ENCODE data around the gene ALS2CL.

ALS2CL gene

GRCh38 chr3:46668591-46668990 lies 24.9 kb downstream of the ALS2CL start:
- H3K27ac ChIP-seq (ENCODE audit: low read length): no peak overlapping the region
- H3K9ac ChIP-seq (ENCODE audit: low read length in 2 of 2): no peak overlapping the region
- peaks cover 10% of the 10 kb centered on the region for H3K4me1 ChIP-seq (ENCODE audit: control insufficient read depth, insufficient read depth, low read length)
- no peaks in the 10 kb centered on the region for H3K9me3 ChIP-seq (ENCODE audit: control insufficient read depth in 2 of 2, low read length in 2 of 2)
- H3K27me3 ChIP-seq (ENCODE audit: control insufficient read depth in 1 of 2, insufficient read depth in 2 of 2, low read length in 2 of 2): no peaks in the 10 kb centered on the region
- no peak overlapping the region for H3K4me3 ChIP-seq (ENCODE audit: low read length in 2 of 2)
- no peaks in the 10 kb centered on the region for H3K36me3 ChIP-seq (ENCODE audit: control insufficient read depth in 2 of 2, insufficient read depth in 2 of 2, low read length in 2 of 2)

GRCh38 chr3:46668116-46668515 lies 25.4 kb downstream of the ALS2CL start:
- Histone ChIP-seq H3K36me3 (ENCODE audit: control insufficient read depth in 2 of 2, insufficient read depth in 2 of 2, low read length in 2 of 2) (no peaks in the 10 kb centered on the region), H3K9ac (ENCODE audit: low read length in 2 of 2) (no peak overlapping the region), H3K27me3 (ENCODE audit: control insufficient read depth in 1 of 2, insufficient read depth in 2 of 2, low read length in 2 of 2) (no peaks in the 10 kb centered on the region), H3K4me3 (ENCODE audit: low read length in 2 of 2) (no peak overlapping the region), H3K4me1 (ENCODE audit: control insufficient read depth, insufficient read depth, low read length) (peaks cover 13% of the 10 kb centered on the region), H3K27ac (ENCODE audit: low read length) (no peak overlapping the region), H3K9me3 (ENCODE audit: control insufficient read depth in 2 of 2, low read length in 2 of 2) (no peaks in the 10 kb centered on the region)

GRCh38 chr3:46667657-46668056 lies 25.8 kb downstream of the ALS2CL start:
- Histone ChIP-seq H3K27ac (ENCODE audit: low read length) (no peak overlapping the region), H3K27me3 (ENCODE audit: control insufficient read depth in 1 of 2, insufficient read depth in 2 of 2, low read length in 2 of 2) (no peaks in the 10 kb centered on the region), H3K9me3 (ENCODE audit: control insufficient read depth in 2 of 2, low read length in 2 of 2) (no peaks in the 10 kb centered on the region), H3K4me3 (ENCODE audit: low read length in 2 of 2) (no peak overlapping the region), H3K9ac (ENCODE audit: low read length in 2 of 2) (no peak overlapping the region), H3K4me1 (ENCODE audit: control insufficient read depth, insufficient read depth, low read length) (peaks cover 13% of the 10 kb centered on the region), H3K36me3 (ENCODE audit: control insufficient read depth in 2 of 2, insufficient read depth in 2 of 2, low read length in 2 of 2) (no peaks in the 10 kb centered on the region)

GRCh38 chr3:46667061-46667621 lies 26.3 kb downstream of the ALS2CL start:
- Histone ChIP-seq H3K9ac (ENCODE audit: low read length in 2 of 2) (no peak overlapping the region), H3K4me1 (ENCODE audit: control insufficient read depth, insufficient read depth, low read length) (peaks cover 13% of the 10 kb centered on the region), H3K36me3 (ENCODE audit: control insufficient read depth in 2 of 2, insufficient read depth in 2 of 2, low read length in 2 of 2) (no peaks in the 10 kb centered on the region), H3K27me3 (ENCODE audit: control insufficient read depth in 1 of 2, insufficient read depth in 2 of 2, low read length in 2 of 2) (no peaks in the 10 kb centered on the region), H3K4me3 (ENCODE audit: low read length in 2 of 2) (no peak overlapping the region), H3K27ac (ENCODE audit: low read length) (no peak overlapping the region), H3K9me3 (ENCODE audit: control insufficient read depth in 2 of 2, low read length in 2 of 2) (no peaks in the 10 kb centered on the region)

GRCh38 chr3:46666453-46666845 lies 27.0 kb downstream of the ALS2CL start:
- Histone ChIP-seq H3K9ac (ENCODE audit: low read length in 2 of 2) (no peak overlapping the region), H3K4me1 (ENCODE audit: control insufficient read depth, insufficient read depth, low read length) (peaks cover 13% of the 10 kb centered on the region), H3K9me3 (ENCODE audit: control insufficient read depth in 2 of 2, low read length in 2 of 2) (no peaks in the 10 kb centered on the region), H3K4me3 (ENCODE audit: low read length in 2 of 2) (no peak overlapping the region), H3K27ac (ENCODE audit: low read length) (no peak overlapping the region), H3K27me3 (ENCODE audit: control insufficient read depth in 1 of 2, insufficient read depth in 2 of 2, low read length in 2 of 2) (no peaks in the 10 kb centered on the region), H3K36me3 (ENCODE audit: control insufficient read depth in 2 of 2, insufficient read depth in 2 of 2, low read length in 2 of 2) (no peaks in the 10 kb centered on the region)

- H3K4me1 ChIP-seq (ENCODE audit: control insufficient read depth, insufficient read depth, low read length): peaks cover 13% of the 10 kb centered on the region
- no peak overlapping the region for H3K4me3 ChIP-seq (ENCODE audit: low read length in 2 of 2)
- peaks cover under 1 to 3% of the 10 kb centered on the region in 2 donors for H3K27me3 ChIP-seq (ENCODE audit: control insufficient read depth in 1 of 2, insufficient read depth in 2 of 2, low read length in 2 of 2)
- no peak overlapping the region for H3K27ac ChIP-seq (ENCODE audit: low read length)
- no peak overlapping the region for H3K9ac ChIP-seq (ENCODE audit: low read length in 2 of 2)
- no peaks in the 10 kb centered on the region for H3K9me3 ChIP-seq (ENCODE audit: control insufficient read depth in 2 of 2, low read length in 2 of 2)
- no peaks in the 10 kb centered on the region for H3K36me3 ChIP-seq (ENCODE audit: control insufficient read depth in 2 of 2, insufficient read depth in 2 of 2, low read length in 2 of 2)
Observed at GRCh38 chr3:46665763-46666452, 27.6 kb downstream of the ALS2CL start.

GRCh38 chr3:46664971-46665762 lies 28.3 kb downstream of the ALS2CL start:
- Histone ChIP-seq H3K27me3 (ENCODE audit: control insufficient read depth in 1 of 2, insufficient read depth in 2 of 2, low read length in 2 of 2) (peaks cover 2 to 6% of the 10 kb centered on the region in 2 donors), H3K27ac (ENCODE audit: low read length) (no peak overlapping the region), H3K9me3 (ENCODE audit: control insufficient read depth in 2 of 2, low read length in 2 of 2) (no peaks in the 10 kb centered on the region), H3K4me1 (ENCODE audit: control insufficient read depth, insufficient read depth, low read length) (peaks cover 13% of the 10 kb centered on the region), H3K9ac (ENCODE audit: low read length in 2 of 2) (no peak overlapping the region), H3K36me3 (ENCODE audit: control insufficient read depth in 2 of 2, insufficient read depth in 2 of 2, low read length in 2 of 2) (no peaks in the 10 kb centered on the region), H3K4me3 (ENCODE audit: low read length in 2 of 2) (no peak overlapping the region)

GRCh38 chr3:46664188-46664970 lies 29.1 kb downstream of the ALS2CL start:
- no peak overlapping the region for H3K27ac ChIP-seq (ENCODE audit: low read length)

GRCh38 chr3:46663591-46664135 lies 29.8 kb downstream of the ALS2CL start:
- Histone ChIP-seq H3K4me3 (ENCODE audit: low read length in 2 of 2) (peak overlapping the region in 1 of 2 donors; percentile 15), H3K9ac (ENCODE audit: low read length in 2 of 2) (no peak overlapping the region), H3K9me3 (ENCODE audit: control insufficient read depth in 2 of 2, low read length in 2 of 2) (no peaks in the 10 kb centered on the region), H3K27me3 (ENCODE audit: control insufficient read depth in 1 of 2, insufficient read depth in 2 of 2, low read length in 2 of 2) (peaks cover 2 to 6% of the 10 kb centered on the region in 2 donors), H3K36me3 (ENCODE audit: control insufficient read depth in 2 of 2, insufficient read depth in 2 of 2, low read length in 2 of 2) (no peaks in the 10 kb centered on the region), H3K4me1 (ENCODE audit: control insufficient read depth, insufficient read depth, low read length) (peaks cover 13% of the 10 kb centered on the region), H3K27ac (ENCODE audit: low read length) (no peak overlapping the region)

More at GRCh38 chr3:46664188-46664970, 29.1 kb downstream of the ALS2CL start:
- H3K9me3 ChIP-seq (ENCODE audit: control insufficient read depth in 2 of 2, low read length in 2 of 2): no peaks in the 10 kb centered on the region
- H3K4me1 ChIP-seq (ENCODE audit: control insufficient read depth, insufficient read depth, low read length): peaks cover 13% of the 10 kb centered on the region
- H3K9ac ChIP-seq (ENCODE audit: low read length in 2 of 2): no peak overlapping the region
- H3K36me3 ChIP-seq (ENCODE audit: control insufficient read depth in 2 of 2, insufficient read depth in 2 of 2, low read length in 2 of 2): no peaks in the 10 kb centered on the region
- H3K4me3 ChIP-seq (ENCODE audit: low read length in 2 of 2): no peak overlapping the region
- H3K27me3 ChIP-seq (ENCODE audit: control insufficient read depth in 1 of 2, insufficient read depth in 2 of 2, low read length in 2 of 2): peaks cover 2 to 6% of the 10 kb centered on the region in 2 donors

All from stomach smooth muscle (tissue), 2 donors.